ENCODE measurements around the gene PCSK1.

The PCSK1 gene

DNA sequence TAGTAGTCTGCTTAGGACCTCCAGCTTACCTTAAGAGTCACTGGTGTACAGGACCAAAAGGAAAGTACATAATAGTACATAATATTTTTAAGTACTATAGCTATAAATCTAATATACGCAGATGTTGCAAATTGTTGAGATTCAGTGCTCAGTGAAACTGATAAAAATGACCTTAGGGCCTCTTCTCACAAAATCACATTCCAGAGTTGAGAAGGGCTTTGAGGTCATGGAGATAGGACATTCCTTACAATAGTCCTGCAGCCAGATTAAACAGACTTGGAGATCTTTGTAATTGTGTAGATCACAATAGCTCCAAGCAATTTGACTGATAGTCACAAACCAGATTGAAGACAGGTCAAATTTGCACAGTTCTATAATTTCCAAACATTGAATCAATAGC lies 37.7 kb upstream of the PCSK1 start:
- no peak for DNase-seq (ENCODE audit: low read depth)
- H3K4me3 ChIP-seq (replicated peaks; ENCODE audit: low read depth, low read length) = no peak overlapping the region
- TF ChIP-seq, protein P1, sequence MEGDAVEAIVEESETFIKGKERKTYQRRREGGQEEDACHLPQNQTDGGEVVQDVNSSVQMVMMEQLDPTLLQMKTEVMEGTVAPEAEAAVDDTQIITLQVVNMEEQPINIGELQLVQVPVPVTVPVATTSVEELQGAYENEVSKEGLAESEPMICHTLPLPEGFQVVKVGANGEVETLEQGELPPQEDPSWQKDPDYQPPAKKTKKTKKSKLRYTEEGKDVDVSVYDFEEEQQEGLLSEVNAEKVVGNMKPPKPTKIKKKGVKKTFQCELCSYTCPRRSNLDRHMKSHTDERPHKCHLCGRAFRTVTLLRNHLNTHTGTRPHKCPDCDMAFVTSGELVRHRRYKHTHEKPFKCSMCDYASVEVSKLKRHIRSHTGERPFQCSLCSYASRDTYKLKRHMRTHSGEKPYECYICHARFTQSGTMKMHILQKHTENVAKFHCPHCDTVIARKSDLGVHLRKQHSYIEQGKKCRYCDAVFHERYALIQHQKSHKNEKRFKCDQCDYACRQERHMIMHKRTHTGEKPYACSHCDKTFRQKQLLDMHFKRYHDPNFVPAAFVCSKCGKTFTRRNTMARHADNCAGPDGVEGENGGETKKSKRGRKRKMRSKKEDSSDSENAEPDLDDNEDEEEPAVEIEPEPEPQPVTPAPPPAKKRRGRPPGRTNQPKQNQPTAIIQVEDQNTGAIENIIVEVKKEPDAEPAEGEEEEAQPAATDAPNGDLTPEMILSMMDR (IDR thresholded peaks at IDR 0.05; ENCODE audit: low read length, missing control alignments) = no peak

DNA sequence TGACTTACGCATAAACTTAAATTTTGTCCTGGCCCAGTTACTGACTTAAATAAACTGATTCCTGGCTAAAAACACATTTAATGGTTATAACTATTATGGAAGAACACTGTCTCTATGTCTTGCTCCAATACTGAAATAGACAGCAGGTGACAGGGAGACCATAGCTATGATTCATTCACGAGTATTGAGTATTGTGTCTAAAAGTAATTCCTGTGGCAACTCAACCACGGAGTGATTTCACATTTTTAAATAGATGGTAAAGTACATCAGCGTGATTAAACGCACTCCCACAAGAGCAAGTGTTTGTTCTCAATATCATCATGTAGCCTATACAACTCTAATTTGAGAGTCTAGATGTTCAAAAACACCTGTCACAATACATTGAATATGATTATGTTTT lies 35.9 kb upstream of the PCSK1 start:
- TF ChIP-seq, protein P1 (IDR thresholded peaks at IDR 0.05; ENCODE audit: low read length, missing control alignments) = no peak
- H3K4me3 ChIP-seq (replicated peaks; ENCODE audit: low read depth, low read length) = no peak overlapping the region
- DNase-seq (ENCODE audit: low read depth) = no peak

GRCh38 chr5:96463091-96463490 lies 30.0 kb upstream of the PCSK1 start:
- TF ChIP-seq, protein P1 (IDR thresholded peaks at IDR 0.05; ENCODE audit: low read length, missing control alignments) = no peak
- no peak overlapping the region for H3K4me3 ChIP-seq (replicated peaks; ENCODE audit: low read depth, low read length)
- peak; percentile 8 for DNase-seq (ENCODE audit: low read depth)

GRCh38 chr5:96459313-96460121 lies 26.5 kb upstream of the PCSK1 start:
- TF ChIP-seq, protein P1 (IDR thresholded peaks at IDR 0.05; ENCODE audit: low read length, missing control alignments) = no peak
- no peak for DNase-seq (ENCODE audit: low read depth)
- H3K4me3 ChIP-seq (replicated peaks; ENCODE audit: low read depth, low read length) = no peak overlapping the region

- no peak for DNase-seq (ENCODE audit: low read depth)
- TF ChIP-seq, protein P1 (IDR thresholded peaks at IDR 0.05; ENCODE audit: low read length, missing control alignments) = no peak
- no peak overlapping the region for H3K4me3 ChIP-seq (replicated peaks; ENCODE audit: low read depth, low read length)
These were observed 25.1 kb upstream of the PCSK1 start for GRCh38 chr5:96458176-96458575.

DNA sequence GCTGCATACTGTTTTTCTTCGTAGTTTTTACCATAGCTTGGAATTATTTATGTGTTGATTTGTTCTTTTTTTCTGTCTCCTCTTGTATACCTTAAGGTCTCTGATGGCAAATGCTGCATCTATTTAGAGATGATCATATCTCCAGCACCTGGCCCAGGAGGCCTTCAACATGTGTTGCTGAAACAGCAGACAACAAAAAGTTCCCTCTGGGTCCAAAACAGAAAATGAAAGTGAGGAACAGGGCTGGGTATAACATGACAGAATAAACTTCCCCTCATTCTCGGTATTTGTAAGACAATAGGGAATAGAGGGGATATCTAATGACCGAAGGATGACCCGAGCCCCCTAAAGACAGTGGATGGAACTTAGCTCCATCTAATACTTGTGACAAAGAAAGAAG lies 22.7 kb upstream of the PCSK1 start:
- no peak overlapping the region for H3K4me3 ChIP-seq (replicated peaks; ENCODE audit: low read depth, low read length)
- DNase-seq (ENCODE audit: low read depth) = no peak
- TF ChIP-seq, protein P1 (IDR thresholded peaks at IDR 0.05; ENCODE audit: low read length, missing control alignments) = no peak

GRCh38 chr5:96453394-96453793 lies 20.3 kb upstream of the PCSK1 start:
- DNase-seq (ENCODE audit: low read depth) = no peak
- H3K4me3 ChIP-seq (replicated peaks; ENCODE audit: low read depth, low read length) = no peak overlapping the region
- TF ChIP-seq, protein P1 (IDR thresholded peaks at IDR 0.05; ENCODE audit: low read length, missing control alignments) = no peak

Data from fibroblast of pulmonary artery (primary cell).